Uterus (tissue), 4 donors: Measurements from ENCODE around the gene DGLUCY. TPM values are rescaled to one million over a fixed set of nuclear protein-coding genes. Genes with fewer than 3 reads are reported as not detected.

Source experiments
- DNase-seq, 2 donors: peaks; one replicate each; pipeline ENCODE4 v3.0.0-alpha.2; 2019 to 2020
- H3K27ac ChIP-seq, 2 donors: fragments of 200-600 bp; sonication (generic); 1 replicate in 1 of 2; 2 replicates in 1 of 2; pipeline ENCODE4 v1.5.1; 2016 to 2018
- H3K27me3 ChIP-seq, 2 donors: fragments of 200-600 bp; sonication (generic); one replicate each; pipeline ENCODE4 v1.5.1; 2018 to 2019; ENCODE audit warnings: control low read depth in 1 of 2
- H3K36me3 ChIP-seq, 2 donors: fragments of 200-600 bp; sonication (generic); one replicate each; pipeline ENCODE4 v1.5.1; 2019; ENCODE audit warnings: control low read depth in 1 of 2
- H3K4me1 ChIP-seq, 2 donors: fragments of 200-600 bp; sonication (generic); one replicate each; pipeline ENCODE4 v1.5.1; 2018 to 2019; ENCODE audit warnings: control low read depth in 1 of 2
- H3K4me3 ChIP-seq, 2 donors: fragments of 200-600 bp; sonication (generic); 1 replicate in 1 of 2; 2 replicates in 1 of 2; pipeline ENCODE4 v1.5.1; 2018 to 2019; ENCODE audit warnings: mild to moderate bottlenecking in 1 of 2
- H3K9me3 ChIP-seq, 2 donors: fragments of 200-600 bp; sonication (generic); one replicate each; pipeline ENCODE4 v1.5.1; 2019; ENCODE audit warnings: control low read depth in 1 of 2
- CTCF ChIP-seq, 4 experiments: fragments of 200-600 bp in 2 of 4; fragments of 450-650 bp in 2 of 4; sonication (generic) in 2 of 4; IDR thresholded peaks; one replicate each; pipeline ENCODE4 v1.5.1; 2016 to 2019; ENCODE audit warnings: antibody characterized with exemption in 4 of 4, mild to moderate bottlenecking in 2 of 4, moderate library complexity in 1 of 4
- POLR2A ChIP-seq, 2 donors: fragments of 450-650 bp; IDR thresholded peaks; one replicate each; pipeline ENCODE4 v1.6.1; 2016; ENCODE audit warnings: antibody characterized with exemption in 2 of 2, mild to moderate bottlenecking in 1 of 2, moderate library complexity in 1 of 2
- intact Hi-C: fragments of 100-400 bp; cut with DNase I; formaldehyde crosslinking; loops from one replicate; pipeline ENCODE4 v1.15.1; 2023; ENCODE audit warnings: low total_unique reads
- total RNA-seq, 4 donors: library from RNA; depleted of rRNA in 3 of 4; stranded (reverse); fragments of >200 nt in 3 of 4; gene quantifications; one replicate each; pipeline versions ENCODE4 v1.1.0 to v1.2.4, GENCODE V29; 2014 to 2023
- donor health status: DM: yes; HTN: yes; CAD: no.

The DGLUCY gene
- total RNA-seq, 4 donors from 2014 or later = 14.7 to 81.5 (median 61.6) TPM

- H3K4me3 ChIP-seq = peak overlapping the region in 1 of 2 donors; percentile 55
- no peak for TF ChIP-seq POLR2A (IDR thresholded peaks at IDR 0.05)
- no peak for TF ChIP-seq CTCF (IDR thresholded peaks at IDR 0.05)
- H3K27ac ChIP-seq = peak overlapping the region; percentile 90 to 94
- DNase-seq = peak in 1 of 2 donors; percentile 26
- H3K27me3 ChIP-seq = no peaks in the 10 kb centered on the region
- intact Hi-C loops = no loop called here
- H3K9me3 ChIP-seq = no peaks in the 10 kb centered on the region
- H3K36me3 ChIP-seq = no peaks in the 10 kb centered on the region
- peaks cover 0 to 6% of the 10 kb centered on the region in 2 donors for H3K4me1 ChIP-seq
These were observed 2.3 kb downstream of the DGLUCY start for GRCh38 chr14:91115986-91116770.

DNA sequence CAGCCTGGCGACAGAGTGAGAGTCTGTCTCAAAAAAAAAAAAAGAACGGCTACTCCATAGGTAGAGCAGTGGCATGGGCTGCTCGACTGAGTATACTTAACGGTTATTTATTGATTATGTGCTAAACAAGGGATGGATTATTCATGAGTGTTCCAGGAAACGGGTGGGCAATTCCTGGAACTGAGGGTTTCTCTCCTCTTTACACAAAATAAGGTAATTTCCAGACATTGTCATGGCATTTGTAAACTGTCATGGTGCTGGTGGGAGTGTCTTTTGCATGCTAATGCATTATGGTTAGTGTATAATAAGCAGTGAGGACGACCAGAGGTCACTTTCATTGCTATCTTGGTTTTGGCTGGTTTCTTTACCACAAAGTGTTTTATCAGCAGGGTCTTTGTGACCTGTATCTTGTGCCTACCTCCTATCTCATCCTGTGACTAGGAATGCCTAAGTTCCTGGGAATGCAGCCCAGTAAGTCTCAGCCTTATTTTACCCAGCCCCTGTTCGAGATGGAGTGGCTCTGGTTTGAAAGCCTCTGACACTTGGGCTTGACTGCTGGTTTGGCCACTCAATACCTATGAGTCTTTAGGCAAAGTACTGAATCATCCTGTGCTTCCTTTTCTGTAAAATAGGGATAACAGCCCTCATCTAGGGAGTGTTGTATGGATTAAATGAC is 3.2 kb downstream of the DGLUCY start:
- no peaks in the 10 kb centered on the region for H3K36me3 ChIP-seq
- no peaks in the 10 kb centered on the region for H3K27me3 ChIP-seq
- no peak for DNase-seq
- no peak for TF ChIP-seq POLR2A (IDR thresholded peaks at IDR 0.05)
- TF ChIP-seq CTCF (IDR thresholded peaks at IDR 0.05) = no peak
- peak overlapping the region in 1 of 2 donors; percentile 8 for H3K27ac ChIP-seq
- H3K9me3 ChIP-seq = no peaks in the 10 kb centered on the region
- no peak overlapping the region for H3K4me3 ChIP-seq
- H3K4me1 ChIP-seq = peaks cover 0 to 6% of the 10 kb centered on the region in 2 donors
- intact Hi-C loops = no loop called here

GRCh38 chr14:91117960-91118359 is 4.1 kb downstream of the DGLUCY start:
- H3K36me3 ChIP-seq = no peaks in the 10 kb centered on the region
- H3K4me1 ChIP-seq = peaks cover 0 to 6% of the 10 kb centered on the region in 2 donors
- H3K9me3 ChIP-seq = no peaks in the 10 kb centered on the region
- TF ChIP-seq POLR2A (IDR thresholded peaks at IDR 0.05) (no peak), CTCF (IDR thresholded peaks at IDR 0.05) (no peak)
- H3K27me3 ChIP-seq = no peaks in the 10 kb centered on the region
- intact Hi-C loops = no loop called here
- no peak overlapping the region for H3K27ac ChIP-seq
- H3K4me3 ChIP-seq = no peak overlapping the region
- no peak for DNase-seq

DNA sequence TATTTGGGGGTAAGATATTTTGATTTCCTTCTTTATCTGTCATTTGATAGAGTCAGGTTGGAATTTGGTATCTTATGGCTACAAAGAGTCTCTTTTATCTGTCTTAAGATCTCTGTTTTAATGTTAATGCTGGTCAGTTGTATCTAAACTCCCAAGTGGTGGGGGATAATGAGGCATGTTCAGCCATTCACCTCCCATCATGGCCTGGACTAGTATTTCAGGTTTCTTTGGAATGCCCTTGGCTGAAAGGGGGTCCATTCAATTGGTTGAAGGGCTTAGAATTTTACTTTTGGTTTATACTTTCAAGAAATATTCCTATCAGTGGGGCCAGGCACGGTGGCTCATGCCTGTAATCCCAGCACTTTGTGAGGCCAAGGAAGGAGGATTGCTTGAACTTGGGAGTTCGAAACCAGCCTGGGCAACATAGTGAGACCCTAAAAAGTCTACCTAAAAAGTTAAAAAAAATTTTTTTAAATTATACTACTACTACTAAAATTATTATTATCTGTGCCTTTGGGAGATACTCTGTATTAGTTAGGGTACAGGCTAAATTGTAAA is 4.7 kb downstream of the DGLUCY start:
- Histone ChIP-seq H3K4me3 (no peak overlapping the region), H3K4me1 (peaks cover 0 to 6% of the 10 kb centered on the region in 2 donors), H3K27ac (no peak overlapping the region), H3K27me3 (no peaks in the 10 kb centered on the region), H3K36me3 (no peaks in the 10 kb centered on the region), H3K9me3 (no peaks in the 10 kb centered on the region)
- intact Hi-C loops = no loop called here
- TF ChIP-seq CTCF (IDR thresholded peaks at IDR 0.05) (no peak), POLR2A (IDR thresholded peaks at IDR 0.05) (no peak)
- DNase-seq = no peak
